Stimulated activated CD4-positive, alpha-beta T cell treated with anti-CD3 and anti-CD28 coated beads, Interleukin-2, amount 100 ng/mL, for 24 hours (primary cell): ENCODE measurements around the gene NACA2.

Experiments
- DNase-seq, 2 donors: peaks; one replicate each; pipeline ENCODE4 v3.0.0-alpha.2; 2020

Gene NACA2

GRCh38 chr17:61543786-61544415 lies 47.1 kb downstream of the NACA2 start:
- DNase-seq = no peak

GRCh38 chr17:61542027-61542426 lies 49.0 kb downstream of the NACA2 start:
- no peak for DNase-seq

GRCh38 chr17:61540874-61541273 lies 50.1 kb downstream of the NACA2 start:
- no peak for DNase-seq
